ENCODE results near the gene AJM1. TPM values are rescaled to one million over a fixed set of nuclear protein-coding genes. Genes with fewer than 3 reads are reported as not detected.
"Not testable (repeated sequence)": the region's sequence is repeated elsewhere in the genome, so short reads cannot be mapped to it uniquely, and the experiment has no call there.

AJM1 gene
- total and polyA plus RNA-seq, 2 donors (not counting 1 experiment from before 2014, with no cell fraction given) = 0.19 to 1.7 TPM

DNA sequence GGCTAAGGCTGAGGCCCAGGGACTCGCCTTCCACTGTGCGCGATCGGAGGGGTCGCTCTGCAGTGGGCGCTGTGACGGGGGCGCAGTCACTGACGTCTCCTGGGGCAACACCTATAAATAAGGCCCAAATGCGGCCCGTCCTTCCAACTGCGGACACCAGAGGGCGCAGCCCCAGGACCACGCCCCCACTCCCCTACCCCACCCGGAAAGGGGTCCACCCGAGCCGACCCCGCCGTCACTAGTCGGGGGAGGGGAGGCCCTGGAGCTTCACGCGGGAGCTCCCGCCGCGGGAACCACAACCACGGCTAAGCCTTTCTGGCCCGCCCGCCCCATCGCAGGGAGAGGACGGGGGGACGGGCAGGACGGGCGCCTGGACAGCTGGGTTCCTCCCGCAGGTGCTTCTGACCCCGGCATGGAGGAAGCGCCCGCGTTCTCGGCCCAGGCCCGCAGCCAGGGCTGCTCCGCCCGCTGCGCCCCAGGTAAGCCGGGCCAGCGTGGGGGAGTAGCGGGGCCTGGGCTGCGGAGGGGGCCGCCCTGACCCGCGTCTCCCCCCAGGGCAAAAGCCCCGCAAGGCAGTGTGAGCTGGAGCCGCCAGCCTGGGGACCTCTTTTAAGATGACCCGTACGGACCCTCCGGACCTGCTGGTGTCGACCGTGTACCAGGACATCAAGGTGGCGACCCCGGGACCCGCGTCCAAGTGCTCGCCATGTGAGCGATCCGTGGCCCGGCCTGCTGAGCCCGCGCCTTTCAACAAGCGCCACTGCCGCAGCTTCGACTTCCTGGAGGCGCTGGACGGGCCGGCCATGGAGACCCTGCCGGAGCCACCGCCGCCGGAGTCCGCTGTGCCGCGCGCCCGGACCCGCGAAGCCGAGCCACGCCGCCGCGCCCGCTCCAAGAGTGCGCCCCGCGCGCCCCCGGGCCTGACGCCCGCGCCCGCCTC lies 1.8 kb downstream of the AJM1 start:
- H3K79me2 ChIP-seq (ENCODE audit: control insufficient read depth, insufficient read depth, low read length); H3K9me3 ChIP-seq (ENCODE audit: control insufficient read depth, insufficient read depth, low read depth, low read length); DNase-seq (ENCODE audit: low read depth in 2 of 2); H3K4me3 ChIP-seq (replicated peaks in 1 of 4; ENCODE audit: control extremely low read depth in 1 of 4, insufficient read depth in 1 of 4, low read depth in 3 of 4, low read length in 4 of 4); H2AFZ ChIP-seq (ENCODE audit: low read length); H3K9ac ChIP-seq (ENCODE audit: insufficient read depth, low read length); H3K4me2 ChIP-seq (ENCODE audit: extremely low read depth, insufficient read depth, low read length); H3K27ac ChIP-seq (ENCODE audit: insufficient read depth, low read length); H3K36me3 ChIP-seq (ENCODE audit: control insufficient read depth, insufficient read depth, low read length); H4K20me1 ChIP-seq (ENCODE audit: control insufficient read depth, extremely low read depth, insufficient read depth, low read length): not testable (repeated sequence)
- peaks cover 10% of the 10 kb centered on the region for H3K4me1 ChIP-seq (ENCODE audit: control insufficient read depth, extremely low read depth, insufficient read depth, low read length)
- TF ChIP-seq, protein P1, sequence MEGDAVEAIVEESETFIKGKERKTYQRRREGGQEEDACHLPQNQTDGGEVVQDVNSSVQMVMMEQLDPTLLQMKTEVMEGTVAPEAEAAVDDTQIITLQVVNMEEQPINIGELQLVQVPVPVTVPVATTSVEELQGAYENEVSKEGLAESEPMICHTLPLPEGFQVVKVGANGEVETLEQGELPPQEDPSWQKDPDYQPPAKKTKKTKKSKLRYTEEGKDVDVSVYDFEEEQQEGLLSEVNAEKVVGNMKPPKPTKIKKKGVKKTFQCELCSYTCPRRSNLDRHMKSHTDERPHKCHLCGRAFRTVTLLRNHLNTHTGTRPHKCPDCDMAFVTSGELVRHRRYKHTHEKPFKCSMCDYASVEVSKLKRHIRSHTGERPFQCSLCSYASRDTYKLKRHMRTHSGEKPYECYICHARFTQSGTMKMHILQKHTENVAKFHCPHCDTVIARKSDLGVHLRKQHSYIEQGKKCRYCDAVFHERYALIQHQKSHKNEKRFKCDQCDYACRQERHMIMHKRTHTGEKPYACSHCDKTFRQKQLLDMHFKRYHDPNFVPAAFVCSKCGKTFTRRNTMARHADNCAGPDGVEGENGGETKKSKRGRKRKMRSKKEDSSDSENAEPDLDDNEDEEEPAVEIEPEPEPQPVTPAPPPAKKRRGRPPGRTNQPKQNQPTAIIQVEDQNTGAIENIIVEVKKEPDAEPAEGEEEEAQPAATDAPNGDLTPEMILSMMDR (conservative IDR thresholded peaks at IDR 0.05 in 1 of 2, IDR thresholded peaks at IDR 0.05 in 1 of 2; ENCODE audit: low read depth in 1 of 2, low read length in 2 of 2) = peak; percentile 22 to 29
- H3K27me3 ChIP-seq (ENCODE audit: control insufficient read depth, insufficient read depth, low read length) = peaks cover 24% of the 10 kb centered on the region

DNA sequence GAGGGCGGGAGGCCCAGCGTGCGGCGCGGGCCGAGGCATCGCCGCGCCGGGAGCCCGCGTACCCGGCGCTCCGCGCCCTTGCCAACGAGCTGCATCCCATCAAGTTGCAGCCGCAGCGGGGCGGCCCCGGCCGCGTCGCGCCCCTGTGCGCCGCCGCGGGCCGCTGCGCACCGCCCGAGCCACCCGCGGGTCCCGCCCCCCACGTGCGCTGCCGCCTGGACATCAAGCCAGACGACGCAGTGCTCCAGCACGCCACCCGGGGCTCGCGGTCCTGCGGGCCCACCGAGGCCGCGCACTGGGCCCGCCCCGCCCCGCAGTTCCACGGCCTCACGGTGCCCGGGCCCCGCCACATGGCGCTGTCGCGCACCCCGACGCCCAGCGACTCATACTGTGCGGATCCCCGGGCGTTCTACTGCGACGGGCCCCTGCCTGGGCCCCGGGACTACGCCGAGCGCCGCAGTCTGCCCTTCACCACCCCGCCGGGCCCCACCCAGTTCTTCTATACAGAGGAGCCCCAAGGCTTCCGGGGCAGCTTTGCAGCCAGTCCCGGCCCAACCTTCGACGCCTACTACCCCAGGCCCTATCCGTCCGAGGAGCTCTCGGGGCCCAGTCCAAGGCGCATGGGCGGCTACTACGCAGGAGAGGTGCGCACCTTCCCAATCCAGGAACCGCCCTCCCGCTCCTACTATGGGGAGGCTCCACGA lies 2.6 kb downstream of the AJM1 start:
- no peak for DNase-seq (ENCODE audit: low read depth in 2 of 2)
- Histone ChIP-seq H3K27me3 (ENCODE audit: control insufficient read depth, insufficient read depth, low read length) (peaks cover 24% of the 10 kb centered on the region), H3K9me3 (ENCODE audit: control insufficient read depth, insufficient read depth, low read depth, low read length) (no peaks in the 10 kb centered on the region), H3K4me2 (ENCODE audit: extremely low read depth, insufficient read depth, low read length) (no peak overlapping the region), H3K36me3 (ENCODE audit: control insufficient read depth, insufficient read depth, low read length) (peaks cover 3% of the 10 kb centered on the region), H3K4me1 (ENCODE audit: control insufficient read depth, extremely low read depth, insufficient read depth, low read length) (peaks cover 10% of the 10 kb centered on the region), H4K20me1 (ENCODE audit: control insufficient read depth, extremely low read depth, insufficient read depth, low read length) (no peaks in the 10 kb centered on the region), H3K4me3 (replicated peaks in 1 of 4; ENCODE audit: control extremely low read depth in 1 of 4, insufficient read depth in 1 of 4, low read depth in 3 of 4, low read length in 4 of 4) (no peak overlapping the region), H3K27ac (ENCODE audit: insufficient read depth, low read length) (no peak overlapping the region), H3K9ac (ENCODE audit: insufficient read depth, low read length) (no peak overlapping the region), H3K79me2 (ENCODE audit: control insufficient read depth, insufficient read depth, low read length) (no peaks in the 10 kb centered on the region), H2AFZ (ENCODE audit: low read length) (no peak overlapping the region)
- no peak for TF ChIP-seq EZH2 (IDR thresholded peaks at IDR 0.05; ENCODE audit: low read length, missing control alignments)
- TF ChIP-seq, protein P1 (conservative IDR thresholded peaks at IDR 0.05 in 1 of 2, IDR thresholded peaks at IDR 0.05 in 1 of 2; ENCODE audit: low read depth in 1 of 2, low read length in 2 of 2) = no peak

- peaks cover 3% of the 10 kb centered on the region for H3K36me3 ChIP-seq (ENCODE audit: control insufficient read depth, insufficient read depth, low read length)
- no peaks in the 10 kb centered on the region for H3K9me3 ChIP-seq (ENCODE audit: control insufficient read depth, insufficient read depth, low read depth, low read length)
- no peaks in the 10 kb centered on the region for H4K20me1 ChIP-seq (ENCODE audit: control insufficient read depth, extremely low read depth, insufficient read depth, low read length)
- H3K79me2 ChIP-seq (ENCODE audit: control insufficient read depth, insufficient read depth, low read length) = no peaks in the 10 kb centered on the region
- no peak overlapping the region for H3K4me3 ChIP-seq (replicated peaks in 1 of 4; ENCODE audit: control extremely low read depth in 1 of 4, insufficient read depth in 1 of 4, low read depth in 3 of 4, low read length in 4 of 4)
- H3K27me3 ChIP-seq (ENCODE audit: control insufficient read depth, insufficient read depth, low read length) = peaks cover 24% of the 10 kb centered on the region
- peaks cover 13% of the 10 kb centered on the region for H3K4me1 ChIP-seq (ENCODE audit: control insufficient read depth, extremely low read depth, insufficient read depth, low read length)
- no peak overlapping the region for H3K9ac ChIP-seq (ENCODE audit: insufficient read depth, low read length)
- no peak overlapping the region for H3K4me2 ChIP-seq (ENCODE audit: extremely low read depth, insufficient read depth, low read length)
- H3K27ac ChIP-seq (ENCODE audit: insufficient read depth, low read length) = no peak overlapping the region
- no peak for TF ChIP-seq EZH2 (IDR thresholded peaks at IDR 0.05; ENCODE audit: low read length, missing control alignments)
- TF ChIP-seq, protein P1 (conservative IDR thresholded peaks at IDR 0.05 in 1 of 2, IDR thresholded peaks at IDR 0.05 in 1 of 2; ENCODE audit: low read depth in 1 of 2, low read length in 2 of 2) = no peak
- no peak for DNase-seq (ENCODE audit: low read depth in 2 of 2)
- no peak overlapping the region for H2AFZ ChIP-seq (ENCODE audit: low read length)
Observed at GRCh38 chr9:136845465-136846260, 3.4 kb downstream of the AJM1 start.
